GM23338 (cell line): ENCODE measurements around the gene PPP1R37. TPM values are rescaled to one million over a fixed set of nuclear protein-coding genes. Genes with fewer than 3 reads are reported as not detected.

Experiments
- ATAC-seq: fragments of 200-7000 bp; cut with Tn5 transposase; 3 replicates; pipeline ENCODE4 v1.9.1; 2020
- DNase-seq: peaks from one replicate; pipeline ENCODE4 v3.0.0-alpha.2; 2015; ENCODE audit warnings: low spot score
- H2AFZ ChIP-seq: fragments of 200-600 bp; sonication (generic); 2 replicates; pipeline ENCODE4 v1.8.0; 2016; ENCODE audit warnings: antibody characterized with exemption, mild to moderate bottlenecking, moderate library complexity
- H3F3A ChIP-seq: fragments of 200-600 bp; sonication (generic); replicated peaks from 2 replicates; pipeline ENCODE4 v1.8.0; 2017; ENCODE audit warnings: antibody characterized with exemption, mixed run types, low read depth
- H3K27ac ChIP-seq: fragments of 200-600 bp; sonication (generic); 2 replicates; pipeline ENCODE4 v1.6.1; 2016; ENCODE audit warnings: low read depth
- H3K27me3 ChIP-seq: fragments of 200-600 bp; sonication (generic); 2 replicates; pipeline ENCODE4 v1.8.0; 2016; ENCODE audit warnings: mild to moderate bottlenecking, mixed run types, moderate library complexity; ENCODE audit not compliant: insufficient read depth
- H3K36me3 ChIP-seq: fragments of 200-600 bp; sonication (generic); 2 replicates; pipeline ENCODE4 v1.8.0; 2016; ENCODE audit warnings: mild to moderate bottlenecking; ENCODE audit not compliant: insufficient read depth
- H3K4me1 ChIP-seq: fragments of 200-600 bp; sonication (generic); 2 replicates; pipeline ENCODE4 v1.8.0; 2016; ENCODE audit warnings: mild to moderate bottlenecking, moderate library complexity; ENCODE audit not compliant: insufficient read depth
- H3K4me2 ChIP-seq: fragments of 200-600 bp; sonication (generic); 2 replicates; pipeline ENCODE4 v1.7.1; 2017; ENCODE audit warnings: mixed run types
- H3K4me3 ChIP-seq: fragments of 200-600 bp; sonication (generic); 2 replicates; pipeline ENCODE4 v1.6.1; 2016; ENCODE audit warnings: mixed run types
- H3K79me2 ChIP-seq: fragments of 200-600 bp; sonication (generic); replicated peaks from 2 replicates; pipeline ENCODE4 v1.8.0; 2017; ENCODE audit warnings: mild to moderate bottlenecking; ENCODE audit not compliant: insufficient read depth
- H3K9me2 ChIP-seq: fragments of 200-600 bp; sonication (generic); 2 replicates; pipeline ENCODE4 v1.8.0; 2017; ENCODE audit not compliant: insufficient read depth
- H4K20me1 ChIP-seq: fragments of 200-600 bp; sonication (generic); replicated peaks from 2 replicates; pipeline ENCODE4 v1.8.0; 2017; ENCODE audit warnings: mild to moderate bottlenecking; ENCODE audit not compliant: insufficient read depth
- H3K27ac Mint-ChIP-seq: 2 replicates; pipeline ENCODE4 v1.8.0; 2020; ENCODE audit warnings: inconsistent platforms, mild to moderate bottlenecking, moderate library complexity, mixed read lengths
- H3K27me3 Mint-ChIP-seq: 3 replicates; pipeline ENCODE4 v1.8.0; 2022; ENCODE audit warnings: low read depth, mild to moderate bottlenecking, moderate library complexity, mixed read lengths, inconsistent platforms; ENCODE audit not compliant: insufficient read depth, poor library complexity
- H3K36me3 Mint-ChIP-seq: 3 replicates; pipeline ENCODE4 v1.8.0; 2021; ENCODE audit warnings: low read depth, mild to moderate bottlenecking, inconsistent platforms, moderate library complexity, mixed read lengths
- H3K4me1 Mint-ChIP-seq: 3 replicates; pipeline ENCODE4 v1.8.0; 2020; ENCODE audit warnings: mild to moderate bottlenecking, inconsistent platforms, mixed read lengths
- H3K4me3 Mint-ChIP-seq: 3 replicates; pipeline ENCODE4 v1.8.0; 2021; ENCODE audit warnings: moderate library complexity, mild to moderate bottlenecking, inconsistent platforms, mixed read lengths
- H3K9me3 Mint-ChIP-seq: 3 replicates; pipeline ENCODE4 v1.8.0; 2020; ENCODE audit warnings: moderate library complexity, mild to moderate bottlenecking, inconsistent platforms, mixed read lengths
- CREB1 ChIP-seq: fragments of 250-450 bp; sonication (Bioruptor Pico); IDR thresholded peaks from 2 replicates; pipeline ENCODE4 v1.5.0; 2020; ENCODE audit warnings: low read depth, mild to moderate bottlenecking, moderate library complexity
- EZH2 ChIP-seq: fragments of 200-600 bp; sonication (generic); IDR thresholded peaks from one replicate; pipeline ENCODE4 v1.8.0; 2017; ENCODE audit warnings: antibody characterized with exemption, mild to moderate bottlenecking, low read depth; ENCODE audit not compliant: unreplicated experiment
- EZH2phosphoT487 ChIP-seq: fragments of 200-600 bp; sonication (generic); IDR thresholded peaks from one replicate; pipeline ENCODE4 v1.8.1; 2018; ENCODE audit warnings: antibody characterized with exemption; ENCODE audit not compliant: unreplicated experiment
- JUNB ChIP-seq: IDR thresholded peaks from one replicate; pipeline ENCODE4 v1.6.1; 2016; ENCODE audit warnings: antibody characterized with exemption; ENCODE audit not compliant: unreplicated experiment
- NANOG ChIP-seq: IDR thresholded peaks from 2 replicates; pipeline ENCODE4 v1.6.1; 2016; ENCODE audit warnings: antibody characterized with exemption, borderline replicate concordance
- POLR2AphosphoS5 ChIP-seq: IDR thresholded peaks from 2 replicates; pipeline ENCODE4 v1.6.1; 2016; ENCODE audit warnings: antibody characterized with exemption, low read depth
- STAT1 ChIP-seq: IDR thresholded peaks from one replicate; pipeline ENCODE4 v1.6.1; 2016; ENCODE audit warnings: antibody characterized with exemption; ENCODE audit not compliant: unreplicated experiment
- ZNF114 ChIP-seq: fragments of 250-450 bp; sonication (Bioruptor Pico); IDR thresholded peaks from 2 replicates; pipeline ENCODE4 v1.5.0; 2020; ENCODE audit warnings: mild to moderate bottlenecking, moderate library complexity
- ZNF331 ChIP-seq: fragments of 250-450 bp; sonication (Bioruptor Pico); IDR thresholded peaks from 2 replicates; pipeline ENCODE4 v1.5.0; 2020; ENCODE audit warnings: low read depth, mild to moderate bottlenecking, moderate library complexity
- polyA plus RNA-seq: library from polyadenylated mRNA; unstranded; fragments of >200 nt; fragmentation: Nextera tagmentation; extraction: Ambion mirVana; gene quantifications from 2 replicates; pipeline ENCODE4 v1.2.1, GENCODE V29; 2016
- total RNA-seq: library from RNA; depleted of rRNA; stranded (reverse); fragments of >200 nt; shearing (Covaris generic); gene quantifications from 2 replicates; pipeline ENCODE4 v1.2.3, GENCODE V29; 2014
- TF ChIP-seq, protein P1 (sequence below): fragments of 250-450 bp; sonication (Bioruptor Pico); IDR thresholded peaks from 2 replicates; pipeline ENCODE4 v1.5.0; 2020; ENCODE audit warnings: mild to moderate bottlenecking, moderate library complexity
- TF ChIP-seq, protein P2 (sequence below): IDR thresholded peaks from one replicate; pipeline ENCODE4 v1.6.1; 2018; ENCODE audit warnings: antibody characterized with exemption; ENCODE audit not compliant: unreplicated experiment
- TF ChIP-seq, protein P3 (sequence below), 2 experiments: fragments of 200-600 bp in 1 of 2; sonication (generic) in 1 of 2; conservative IDR thresholded peaks; 2 replicates each; pipeline versions ENCODE4 v1.5.1 to v1.6.1; 2016 to 2017; ENCODE audit warnings: antibody characterized with exemption in 2 of 2, low read depth in 2 of 2, mild to moderate bottlenecking in 2 of 2, moderate library complexity in 1 of 2
- TF ChIP-seq, protein P4 (sequence below): IDR thresholded peaks from 2 replicates; pipeline ENCODE4 v1.6.1; 2016; ENCODE audit warnings: antibody characterized with exemption

Gene PPP1R37
- total and polyA plus RNA-seq, 2 experiments from 2014 or later: 6.9 to 47.2 TPM

DNA sequence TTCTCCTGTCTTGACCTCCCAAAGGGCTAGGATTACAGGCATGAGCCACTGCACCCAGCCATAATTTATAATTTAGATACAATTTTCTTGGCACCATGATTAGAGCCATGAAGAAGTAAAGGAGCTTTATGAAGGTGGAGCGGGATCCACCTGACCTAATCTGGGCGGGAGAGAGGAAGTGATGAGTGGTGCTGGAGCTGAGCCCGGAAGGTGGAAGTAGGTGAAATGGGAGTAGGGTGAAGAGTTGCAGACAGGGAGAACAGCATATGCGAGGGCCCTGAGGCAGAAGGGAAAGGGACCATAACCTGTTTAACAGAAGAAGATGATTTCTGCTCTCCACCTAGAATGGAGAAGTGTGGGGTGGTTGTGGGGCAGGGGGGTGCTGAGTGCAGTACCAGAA is 89.8 kb downstream of the PPP1R37 start:
- H3K9me2 ChIP-seq: no peaks in the 10 kb centered on the region
- peaks cover 6% of the 10 kb centered on the region; the same call in 1 of the 2 replicates for H3K27me3 ChIP-seq
- H3K4me3 ChIP-seq: no peak overlapping the region
- H3K27me3 Mint-ChIP-seq: peaks cover 24% of the 10 kb centered on the region
- peaks cover 3% of the 10 kb centered on the region; the same call in 1 of the 2 replicates for H3K4me1 ChIP-seq
- DNase-seq (no peak), ATAC-seq (no peak)
- TF ChIP-seq STAT1 (no peak), CREB1 (CRISPR knock-in tag) (no peak), POLR2AphosphoS5 (no peak), ZNF114 (no peak), EZH2phosphoT487 (no peak), JUNB (no peak), ZNF331 (CRISPR knock-in tag) (no peak), EZH2 (no peak), NANOG (no peak)
- TF ChIP-seq, protein P1, sequence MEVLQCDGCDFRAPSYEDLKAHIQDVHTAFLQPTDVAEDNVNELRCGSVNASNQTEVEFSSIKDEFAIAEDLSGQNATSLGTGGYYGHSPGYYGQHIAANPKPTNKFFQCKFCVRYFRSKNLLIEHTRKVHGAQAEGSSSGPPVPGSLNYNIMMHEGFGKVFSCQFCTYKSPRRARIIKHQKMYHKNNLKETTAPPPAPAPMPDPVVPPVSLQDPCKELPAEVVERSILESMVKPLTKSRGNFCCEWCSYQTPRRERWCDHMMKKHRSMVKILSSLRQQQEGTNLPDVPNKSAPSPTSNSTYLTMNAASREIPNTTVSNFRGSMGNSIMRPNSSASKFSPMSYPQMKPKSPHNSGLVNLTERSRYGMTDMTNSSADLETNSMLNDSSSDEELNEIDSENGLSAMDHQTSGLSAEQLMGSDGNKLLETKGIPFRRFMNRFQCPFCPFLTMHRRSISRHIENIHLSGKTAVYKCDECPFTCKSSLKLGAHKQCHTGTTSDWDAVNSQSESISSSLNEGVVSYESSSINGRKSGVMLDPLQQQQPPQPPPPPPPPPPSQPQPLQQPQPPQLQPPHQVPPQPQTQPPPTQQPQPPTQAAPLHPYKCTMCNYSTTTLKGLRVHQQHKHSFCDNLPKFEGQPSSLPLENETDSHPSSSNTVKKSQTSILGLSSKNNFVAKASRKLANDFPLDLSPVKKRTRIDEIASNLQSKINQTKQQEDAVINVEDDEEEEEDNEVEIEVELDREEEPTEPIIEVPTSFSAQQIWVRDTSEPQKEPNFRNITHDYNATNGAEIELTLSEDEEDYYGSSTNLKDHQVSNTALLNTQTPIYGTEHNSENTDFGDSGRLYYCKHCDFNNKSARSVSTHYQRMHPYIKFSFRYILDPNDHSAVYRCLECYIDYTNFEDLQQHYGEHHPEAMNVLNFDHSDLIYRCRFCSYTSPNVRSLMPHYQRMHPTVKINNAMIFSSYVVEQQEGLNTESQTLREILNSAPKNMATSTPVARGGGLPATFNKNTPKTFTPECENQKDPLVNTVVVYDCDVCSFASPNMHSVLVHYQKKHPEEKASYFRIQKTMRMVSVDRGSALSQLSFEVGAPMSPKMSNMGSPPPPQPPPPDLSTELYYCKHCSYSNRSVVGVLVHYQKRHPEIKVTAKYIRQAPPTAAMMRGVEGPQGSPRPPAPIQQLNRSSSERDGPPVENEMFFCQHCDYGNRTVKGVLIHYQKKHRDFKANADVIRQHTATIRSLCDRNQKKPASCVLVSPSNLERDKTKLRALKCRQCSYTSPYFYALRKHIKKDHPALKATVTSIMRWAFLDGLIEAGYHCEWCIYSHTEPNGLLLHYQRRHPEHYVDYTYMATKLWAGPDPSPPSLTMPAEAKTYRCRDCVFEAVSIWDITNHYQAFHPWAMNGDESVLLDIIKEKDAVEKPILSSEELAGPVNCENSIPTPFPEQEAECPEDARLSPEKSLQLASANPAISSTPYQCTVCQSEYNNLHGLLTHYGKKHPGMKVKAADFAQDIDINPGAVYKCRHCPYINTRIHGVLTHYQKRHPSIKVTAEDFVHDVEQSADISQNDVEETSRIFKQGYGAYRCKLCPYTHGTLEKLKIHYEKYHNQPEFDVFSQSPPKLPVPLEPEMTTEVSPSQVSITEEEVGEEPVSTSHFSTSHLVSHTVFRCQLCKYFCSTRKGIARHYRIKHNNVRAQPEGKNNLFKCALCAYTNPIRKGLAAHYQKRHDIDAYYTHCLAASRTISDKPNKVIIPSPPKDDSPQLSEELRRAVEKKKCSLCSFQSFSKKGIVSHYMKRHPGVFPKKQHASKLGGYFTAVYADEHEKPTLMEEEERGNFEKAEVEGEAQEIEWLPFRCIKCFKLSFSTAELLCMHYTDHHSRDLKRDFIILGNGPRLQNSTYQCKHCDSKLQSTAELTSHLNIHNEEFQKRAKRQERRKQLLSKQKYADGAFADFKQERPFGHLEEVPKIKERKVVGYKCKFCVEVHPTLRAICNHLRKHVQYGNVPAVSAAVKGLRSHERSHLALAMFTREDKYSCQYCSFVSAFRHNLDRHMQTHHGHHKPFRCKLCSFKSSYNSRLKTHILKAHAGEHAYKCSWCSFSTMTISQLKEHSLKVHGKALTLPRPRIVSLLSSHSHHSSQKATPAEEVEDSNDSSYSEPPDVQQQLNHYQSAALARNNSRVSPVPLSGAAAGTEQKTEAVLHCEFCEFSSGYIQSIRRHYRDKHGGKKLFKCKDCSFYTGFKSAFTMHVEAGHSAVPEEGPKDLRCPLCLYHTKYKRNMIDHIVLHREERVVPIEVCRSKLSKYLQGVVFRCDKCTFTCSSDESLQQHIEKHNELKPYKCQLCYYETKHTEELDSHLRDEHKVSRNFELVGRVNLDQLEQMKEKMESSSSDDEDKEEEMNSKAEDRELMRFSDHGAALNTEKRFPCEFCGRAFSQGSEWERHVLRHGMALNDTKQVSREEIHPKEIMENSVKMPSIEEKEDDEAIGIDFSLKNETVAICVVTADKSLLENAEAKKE (CRISPR knock-in tag): no peak
- TF ChIP-seq, protein P2, sequence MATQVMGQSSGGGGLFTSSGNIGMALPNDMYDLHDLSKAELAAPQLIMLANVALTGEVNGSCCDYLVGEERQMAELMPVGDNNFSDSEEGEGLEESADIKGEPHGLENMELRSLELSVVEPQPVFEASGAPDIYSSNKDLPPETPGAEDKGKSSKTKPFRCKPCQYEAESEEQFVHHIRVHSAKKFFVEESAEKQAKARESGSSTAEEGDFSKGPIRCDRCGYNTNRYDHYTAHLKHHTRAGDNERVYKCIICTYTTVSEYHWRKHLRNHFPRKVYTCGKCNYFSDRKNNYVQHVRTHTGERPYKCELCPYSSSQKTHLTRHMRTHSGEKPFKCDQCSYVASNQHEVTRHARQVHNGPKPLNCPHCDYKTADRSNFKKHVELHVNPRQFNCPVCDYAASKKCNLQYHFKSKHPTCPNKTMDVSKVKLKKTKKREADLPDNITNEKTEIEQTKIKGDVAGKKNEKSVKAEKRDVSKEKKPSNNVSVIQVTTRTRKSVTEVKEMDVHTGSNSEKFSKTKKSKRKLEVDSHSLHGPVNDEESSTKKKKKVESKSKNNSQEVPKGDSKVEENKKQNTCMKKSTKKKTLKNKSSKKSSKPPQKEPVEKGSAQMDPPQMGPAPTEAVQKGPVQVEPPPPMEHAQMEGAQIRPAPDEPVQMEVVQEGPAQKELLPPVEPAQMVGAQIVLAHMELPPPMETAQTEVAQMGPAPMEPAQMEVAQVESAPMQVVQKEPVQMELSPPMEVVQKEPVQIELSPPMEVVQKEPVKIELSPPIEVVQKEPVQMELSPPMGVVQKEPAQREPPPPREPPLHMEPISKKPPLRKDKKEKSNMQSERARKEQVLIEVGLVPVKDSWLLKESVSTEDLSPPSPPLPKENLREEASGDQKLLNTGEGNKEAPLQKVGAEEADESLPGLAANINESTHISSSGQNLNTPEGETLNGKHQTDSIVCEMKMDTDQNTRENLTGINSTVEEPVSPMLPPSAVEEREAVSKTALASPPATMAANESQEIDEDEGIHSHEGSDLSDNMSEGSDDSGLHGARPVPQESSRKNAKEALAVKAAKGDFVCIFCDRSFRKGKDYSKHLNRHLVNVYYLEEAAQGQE: no peak
- TF ChIP-seq, protein P3, sequence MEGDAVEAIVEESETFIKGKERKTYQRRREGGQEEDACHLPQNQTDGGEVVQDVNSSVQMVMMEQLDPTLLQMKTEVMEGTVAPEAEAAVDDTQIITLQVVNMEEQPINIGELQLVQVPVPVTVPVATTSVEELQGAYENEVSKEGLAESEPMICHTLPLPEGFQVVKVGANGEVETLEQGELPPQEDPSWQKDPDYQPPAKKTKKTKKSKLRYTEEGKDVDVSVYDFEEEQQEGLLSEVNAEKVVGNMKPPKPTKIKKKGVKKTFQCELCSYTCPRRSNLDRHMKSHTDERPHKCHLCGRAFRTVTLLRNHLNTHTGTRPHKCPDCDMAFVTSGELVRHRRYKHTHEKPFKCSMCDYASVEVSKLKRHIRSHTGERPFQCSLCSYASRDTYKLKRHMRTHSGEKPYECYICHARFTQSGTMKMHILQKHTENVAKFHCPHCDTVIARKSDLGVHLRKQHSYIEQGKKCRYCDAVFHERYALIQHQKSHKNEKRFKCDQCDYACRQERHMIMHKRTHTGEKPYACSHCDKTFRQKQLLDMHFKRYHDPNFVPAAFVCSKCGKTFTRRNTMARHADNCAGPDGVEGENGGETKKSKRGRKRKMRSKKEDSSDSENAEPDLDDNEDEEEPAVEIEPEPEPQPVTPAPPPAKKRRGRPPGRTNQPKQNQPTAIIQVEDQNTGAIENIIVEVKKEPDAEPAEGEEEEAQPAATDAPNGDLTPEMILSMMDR (conservative IDR thresholded peaks at IDR 0.05; ENCODE audit: low read depth in 2 of 2): no peak
- TF ChIP-seq, protein P4, sequence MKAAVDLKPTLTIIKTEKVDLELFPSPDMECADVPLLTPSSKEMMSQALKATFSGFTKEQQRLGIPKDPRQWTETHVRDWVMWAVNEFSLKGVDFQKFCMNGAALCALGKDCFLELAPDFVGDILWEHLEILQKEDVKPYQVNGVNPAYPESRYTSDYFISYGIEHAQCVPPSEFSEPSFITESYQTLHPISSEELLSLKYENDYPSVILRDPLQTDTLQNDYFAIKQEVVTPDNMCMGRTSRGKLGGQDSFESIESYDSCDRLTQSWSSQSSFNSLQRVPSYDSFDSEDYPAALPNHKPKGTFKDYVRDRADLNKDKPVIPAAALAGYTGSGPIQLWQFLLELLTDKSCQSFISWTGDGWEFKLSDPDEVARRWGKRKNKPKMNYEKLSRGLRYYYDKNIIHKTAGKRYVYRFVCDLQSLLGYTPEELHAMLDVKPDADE: no peak
- H3K4me2 ChIP-seq: no peak overlapping the region
- H3K9me3 Mint-ChIP-seq: no peaks in the 10 kb centered on the region
- H3F3A ChIP-seq: no peaks in the 10 kb centered on the region
- H3K27ac ChIP-seq: no peak overlapping the region
- peaks cover 9% of the 10 kb centered on the region for H3K79me2 ChIP-seq
- H3K36me3 Mint-ChIP-seq: peaks cover 3% of the 10 kb centered on the region; the same call in 1 of the 3 replicates
- no peaks in the 10 kb centered on the region for H3K36me3 ChIP-seq
- no peaks in the 10 kb centered on the region for H4K20me1 ChIP-seq
- H3K27ac Mint-ChIP-seq: no peak overlapping the region; the same call in 1 of the 2 replicates
- no peak overlapping the region for H3K4me3 Mint-ChIP-seq
- peaks cover 2% of the 10 kb centered on the region; the same call in 2 of the 3 replicates for H3K4me1 Mint-ChIP-seq
- no peak overlapping the region for H2AFZ ChIP-seq
